B cell (primary cell): ENCODE results near the gene SCFD2. TPM values are rescaled to one million over a fixed set of nuclear protein-coding genes. Genes with fewer than 3 reads are reported as not detected.

Experiments used
- ATAC-seq: fragments of 200-7000 bp; cut with Tn5 transposase; one replicate; pipeline ENCODE4 v1.10.0; 2021; ENCODE audit warnings: low read depth, mild to moderate bottlenecking, moderate number of reproducible peaks, moderate library complexity
- CTCF ChIA-PET: fragments of 350-600 bp; sonication (Branson Sonifier 250); formaldehyde crosslinking; loops from one replicate; lab custom pipeline; 2021; ENCODE audit warnings: antibody characterized with exemption, inconsistent platforms; lab: Charles Lee
- POLR2A ChIA-PET: fragments of 350-600 bp; sonication (Branson Sonifier 250); formaldehyde crosslinking; loops from one replicate; lab custom pipeline; 2021; ENCODE audit warnings: antibody characterized with exemption; lab: Charles Lee
- DNase-seq: peaks from one replicate; pipeline ENCODE4 v3.0.0; 2013
- H2AFZ ChIP-seq: 2 replicates; pipeline ENCODE4 v1.6.1; 2012; ENCODE audit warnings: mild to moderate bottlenecking, low read depth, low read length; ENCODE audit not compliant: insufficient read depth, poor library complexity, severe bottlenecking
- H3K27ac ChIP-seq, 2 donors: 1 replicate in 1 of 2; 2 replicates in 1 of 2; pipeline ENCODE4 v1.5.1; 2012 to 2013; ENCODE audit warnings: low read length in 2 of 2, mild to moderate bottlenecking in 2 of 2, moderate library complexity in 1 of 2
- H3K27me3 ChIP-seq, 4 experiments: fragments of 200-600 bp in 1 of 4; sonication (generic) in 1 of 4; replicated peaks in 1 of 4; 1 replicate in 2 of 4; 2 replicates in 2 of 4; pipeline versions ENCODE4 v1.6.1 to v1.7.0; 2013 to 2016; ENCODE audit warnings: low read length in 3 of 4, mild to moderate bottlenecking in 2 of 4, mixed read lengths in 1 of 4, moderate library complexity in 1 of 4; ENCODE audit not compliant: insufficient read depth in 4 of 4, control insufficient read depth in 3 of 4; ENCODE audit errors: control extremely low read depth in 1 of 4
- H3K36me3 ChIP-seq, 2 experiments: replicated peaks in 1 of 2; 1 replicate in 1 of 2; 2 replicates in 1 of 2; pipeline versions ENCODE4 v1.6.1 to v1.7.1; 2013; ENCODE audit warnings: low read length in 1 of 2; ENCODE audit not compliant: insufficient read depth in 2 of 2, control insufficient read depth in 1 of 2; ENCODE audit errors: control extremely low read depth in 1 of 2, extremely low read depth in 1 of 2
- H3K4me1 ChIP-seq, 2 donors: fragments of 200-600 bp in 1 of 2; sonication (generic) in 1 of 2; 1 replicate in 1 of 2; 2 replicates in 1 of 2; pipeline versions ENCODE4 v1.5.1 to v1.6.1; 2013 to 2017; ENCODE audit warnings: low read length in 2 of 2; ENCODE audit not compliant: control insufficient read depth in 2 of 2, insufficient read depth in 2 of 2
- H3K4me2 ChIP-seq: replicated peaks from 2 replicates; pipeline ENCODE3; 2012; ENCODE audit warnings: mild to moderate bottlenecking, low read depth, low read length; ENCODE audit not compliant: poor library complexity, severe bottlenecking
- H3K4me3 ChIP-seq, 5 experiments: fragments of 200-600 bp in 1 of 5; sonication (generic) in 1 of 5; 1 replicate in 3 of 5; 2 replicates in 2 of 5; pipeline versions ENCODE4 v1.5.1 to v1.7.0; 2011 to 2016; ENCODE audit warnings: low read length in 4 of 5, mild to moderate bottlenecking in 4 of 5, low read depth in 2 of 5, control low read depth in 1 of 5, moderate library complexity in 1 of 5; ENCODE audit not compliant: insufficient read depth in 1 of 5; ENCODE audit errors: control extremely low read depth in 1 of 5, extremely low read depth in 1 of 5
- H3K79me2 ChIP-seq: fragments of 200-600 bp; sonication (generic); one replicate; pipeline ENCODE4 v1.6.0; 2016; ENCODE audit warnings: low read length; ENCODE audit not compliant: control insufficient read depth, insufficient read depth
- H3K9ac ChIP-seq: fragments of 200-600 bp; sonication (generic); 2 replicates; pipeline ENCODE4 v1.6.1; 2017; ENCODE audit warnings: mild to moderate bottlenecking, low read length, moderate library complexity
- H3K9me3 ChIP-seq, 3 donors: one replicate each; pipeline versions ENCODE4 v1.6.1 to v1.7.1; 2013; ENCODE audit warnings: low read length in 2 of 3; ENCODE audit not compliant: control insufficient read depth in 2 of 3, insufficient read depth in 1 of 3; ENCODE audit errors: control extremely low read depth in 1 of 3
- H4K20me1 ChIP-seq: 2 replicates; pipeline ENCODE4 v1.6.0; 2012; ENCODE audit warnings: mild to moderate bottlenecking, low read length; ENCODE audit not compliant: insufficient read depth, control insufficient read depth, poor library complexity, severe bottlenecking
- H3K27ac Mint-ChIP-seq: one replicate; pipeline ENCODE4 v1.8.0; 2021; ENCODE audit warnings: mixed read lengths
- H3K27me3 Mint-ChIP-seq: one replicate; pipeline ENCODE4 v1.8.0; 2021; ENCODE audit warnings: mixed read lengths
- H3K4me1 Mint-ChIP-seq: one replicate; pipeline ENCODE4 v1.8.0; 2021; ENCODE audit warnings: mixed read lengths
- H3K4me3 Mint-ChIP-seq: one replicate; pipeline ENCODE4 v1.8.0; 2021; ENCODE audit warnings: mixed read lengths
- H3K9me3 Mint-ChIP-seq: one replicate; pipeline ENCODE4 v1.8.0; 2022; ENCODE audit warnings: mixed read lengths; ENCODE audit not compliant: insufficient read depth
- EZH2 ChIP-seq: IDR thresholded peaks from 2 replicates; pipeline ENCODE4 v1.6.1; 2012; ENCODE audit warnings: borderline replicate concordance, low read depth, mild to moderate bottlenecking, moderate library complexity, low read length; ENCODE audit not compliant: insufficient read depth, poor library complexity, severe bottlenecking
- WGBS: methylation state at CpG from one replicate; pipeline ENCODE4 v1.1.5; 2013; ENCODE audit warnings: missing lambda C conversion rate; ENCODE audit not compliant: insufficient coverage; 5-methylcytosine and 5-hydroxymethylcytosine counted together
- intact Hi-C: fragments of 100-400 bp; cut with micrococcal nuclease; formaldehyde crosslinking; loops from one replicate; pipeline ENCODE4 v1.10.0; 2022
- polyA plus RNA-seq: library from polyadenylated mRNA; depleted of rRNA; stranded (reverse); fragments of >200 nt; gene quantifications from 2 replicates; pipeline ENCODE4 v1.2.3, GENCODE V29; 2012
- total RNA-seq, 2 donors: library from RNA; stranded (reverse); fragments of 120-200 nt in 1 of 2; gene quantifications; 1 replicate in 1 of 2; 2 replicates in 1 of 2; pipeline versions ENCODE4 v1.2.3 to v1.2.4, GENCODE V29; 2013 to 2022
- TF ChIP-seq, protein P1 (sequence below): fragments of 200-600 bp; IDR thresholded peaks from one replicate; pipeline ENCODE4 v1.8.0; 2022; ENCODE audit warnings: antibody characterized with exemption, mild to moderate bottlenecking

SCFD2 gene
- total and polyA plus RNA-seq, 2 donors (not counting 1 experiment from before 2014, with no cell fraction given), result 12.8 to 20.4 TPM

DNA sequence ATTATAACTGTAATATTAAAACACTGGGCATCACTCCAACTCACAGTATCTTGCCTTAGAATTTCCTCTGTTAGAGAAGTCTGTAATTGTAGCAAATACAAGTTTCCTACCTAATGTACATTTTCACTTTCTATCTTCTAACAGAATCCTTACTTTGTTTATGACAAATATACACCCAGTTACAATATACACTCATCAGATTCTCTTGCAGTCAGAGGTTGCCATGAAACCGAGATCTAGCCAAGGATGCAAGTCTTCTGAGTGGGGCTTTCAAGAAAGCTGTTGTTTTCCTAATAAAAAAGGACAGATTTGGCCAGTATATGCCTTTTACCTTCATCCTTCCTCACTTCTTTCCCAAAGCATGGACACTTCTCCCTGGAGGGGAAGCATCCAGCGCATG lies 228.9 kb downstream of the SCFD2 start:
- Histone ChIP-seq H3K4me1 (no peaks in the 10 kb centered on the region), H2AFZ (no peak overlapping the region), H3K4me3 (no peak overlapping the region), H3K9ac (no peak overlapping the region), H4K20me1 (no peaks in the 10 kb centered on the region), H3K4me2 (no peak overlapping the region), H3K27ac (no peak overlapping the region), H3K9me3 (peaks cover 0 to 8% (median 1%) of the 10 kb centered on the region in 3 donors), H3K79me2 (no peaks in the 10 kb centered on the region), H3K36me3 (peaks cover 0 to 4% of the 10 kb centered on the region in 2 experiments), H3K27me3 (no peaks in the 10 kb centered on the region)
- H3K27ac Mint-ChIP-seq, result no peak overlapping the region
- no CpG with 5 or more reads among the region's 2 CpGs for WGBS
- DNase-seq, result no peak
- ChIA-PET POLR2A (no interaction called here), CTCF (no interaction called here)
- H3K9me3 Mint-ChIP-seq, result no peaks in the 10 kb centered on the region
- H3K4me3 Mint-ChIP-seq, result no peak overlapping the region
- no peaks in the 10 kb centered on the region for H3K4me1 Mint-ChIP-seq
- no peak for ATAC-seq
- TF ChIP-seq, protein P1, sequence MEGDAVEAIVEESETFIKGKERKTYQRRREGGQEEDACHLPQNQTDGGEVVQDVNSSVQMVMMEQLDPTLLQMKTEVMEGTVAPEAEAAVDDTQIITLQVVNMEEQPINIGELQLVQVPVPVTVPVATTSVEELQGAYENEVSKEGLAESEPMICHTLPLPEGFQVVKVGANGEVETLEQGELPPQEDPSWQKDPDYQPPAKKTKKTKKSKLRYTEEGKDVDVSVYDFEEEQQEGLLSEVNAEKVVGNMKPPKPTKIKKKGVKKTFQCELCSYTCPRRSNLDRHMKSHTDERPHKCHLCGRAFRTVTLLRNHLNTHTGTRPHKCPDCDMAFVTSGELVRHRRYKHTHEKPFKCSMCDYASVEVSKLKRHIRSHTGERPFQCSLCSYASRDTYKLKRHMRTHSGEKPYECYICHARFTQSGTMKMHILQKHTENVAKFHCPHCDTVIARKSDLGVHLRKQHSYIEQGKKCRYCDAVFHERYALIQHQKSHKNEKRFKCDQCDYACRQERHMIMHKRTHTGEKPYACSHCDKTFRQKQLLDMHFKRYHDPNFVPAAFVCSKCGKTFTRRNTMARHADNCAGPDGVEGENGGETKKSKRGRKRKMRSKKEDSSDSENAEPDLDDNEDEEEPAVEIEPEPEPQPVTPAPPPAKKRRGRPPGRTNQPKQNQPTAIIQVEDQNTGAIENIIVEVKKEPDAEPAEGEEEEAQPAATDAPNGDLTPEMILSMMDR, result no peak
- no peak for TF ChIP-seq EZH2
- intact Hi-C loops, result no loop called here
- no peaks in the 10 kb centered on the region for H3K27me3 Mint-ChIP-seq

DNA sequence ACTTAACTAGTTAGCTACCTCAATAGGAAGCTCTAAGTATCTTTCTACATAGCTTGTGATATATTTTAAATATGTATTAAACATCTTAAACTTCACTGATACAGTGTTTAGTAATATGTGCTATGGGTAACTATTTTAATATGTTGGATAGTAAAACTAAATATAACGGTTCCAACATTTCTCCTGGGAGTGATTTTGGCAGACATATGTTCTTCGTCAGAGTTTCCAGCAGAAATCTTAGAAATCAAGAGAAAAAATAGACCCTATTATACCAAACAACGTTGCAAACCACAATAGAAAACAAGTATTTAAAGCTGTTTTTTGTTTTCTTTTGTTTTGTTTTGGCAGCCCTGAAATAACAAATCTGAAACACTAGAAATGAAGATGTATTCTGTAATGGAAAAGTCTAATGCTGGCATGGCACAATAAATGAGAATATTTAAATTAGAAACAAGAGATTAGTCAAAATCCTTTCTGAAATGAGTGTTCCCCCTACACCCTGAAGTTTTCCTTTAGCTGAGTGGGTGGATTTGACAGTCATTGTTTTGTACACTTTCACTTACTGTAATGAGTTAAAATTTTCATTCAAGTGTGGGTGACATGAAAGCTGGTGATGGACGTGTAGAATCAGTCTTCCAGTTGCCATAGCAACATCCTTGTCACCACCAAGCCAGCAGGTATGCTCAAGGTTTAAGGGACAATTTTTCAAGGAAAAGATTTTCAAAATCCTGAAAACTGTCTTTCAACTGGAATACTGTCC lies 233.5 kb downstream of the SCFD2 start:
- Histone ChIP-seq H3K27ac (no peak overlapping the region), H3K9me3 (peaks cover 0 to 4% (median 1%) of the 10 kb centered on the region in 3 donors), H3K36me3 (peaks cover 0 to 4% of the 10 kb centered on the region in 2 experiments), H2AFZ (no peak overlapping the region), H3K27me3 (no peaks in the 10 kb centered on the region), H3K4me3 (no peak overlapping the region), H3K4me1 (no peaks in the 10 kb centered on the region), H3K9ac (no peak overlapping the region), H3K4me2 (no peak overlapping the region), H3K79me2 (no peaks in the 10 kb centered on the region), H4K20me1 (no peaks in the 10 kb centered on the region)
- ChIA-PET CTCF (no interaction called here), POLR2A (no interaction called here)
- no peak for ATAC-seq
- no peak for DNase-seq
- Mint-ChIP-seq H3K4me3 (no peak overlapping the region), H3K27me3 (no peaks in the 10 kb centered on the region), H3K27ac (no peak overlapping the region), H3K9me3 (no peaks in the 10 kb centered on the region), H3K4me1 (no peaks in the 10 kb centered on the region)
- intact Hi-C loops, result no loop called here
- 88% methylated on average over 1 of the region's 4 CpGs for WGBS
- no peak for TF ChIP-seq EZH2
- TF ChIP-seq, protein P1, result no peak
